LNCAP (cell line): ENCODE results near the gene ASPA.

ENCODE experiments used
- TF ChIP-seq, protein P1 (sequence below): fragments of 450-650 bp; IDR thresholded peaks from 2 replicates; pipeline ENCODE4 v1.5.1; 2017; ENCODE audit warnings: mild to moderate bottlenecking

ASPA gene

DNA sequence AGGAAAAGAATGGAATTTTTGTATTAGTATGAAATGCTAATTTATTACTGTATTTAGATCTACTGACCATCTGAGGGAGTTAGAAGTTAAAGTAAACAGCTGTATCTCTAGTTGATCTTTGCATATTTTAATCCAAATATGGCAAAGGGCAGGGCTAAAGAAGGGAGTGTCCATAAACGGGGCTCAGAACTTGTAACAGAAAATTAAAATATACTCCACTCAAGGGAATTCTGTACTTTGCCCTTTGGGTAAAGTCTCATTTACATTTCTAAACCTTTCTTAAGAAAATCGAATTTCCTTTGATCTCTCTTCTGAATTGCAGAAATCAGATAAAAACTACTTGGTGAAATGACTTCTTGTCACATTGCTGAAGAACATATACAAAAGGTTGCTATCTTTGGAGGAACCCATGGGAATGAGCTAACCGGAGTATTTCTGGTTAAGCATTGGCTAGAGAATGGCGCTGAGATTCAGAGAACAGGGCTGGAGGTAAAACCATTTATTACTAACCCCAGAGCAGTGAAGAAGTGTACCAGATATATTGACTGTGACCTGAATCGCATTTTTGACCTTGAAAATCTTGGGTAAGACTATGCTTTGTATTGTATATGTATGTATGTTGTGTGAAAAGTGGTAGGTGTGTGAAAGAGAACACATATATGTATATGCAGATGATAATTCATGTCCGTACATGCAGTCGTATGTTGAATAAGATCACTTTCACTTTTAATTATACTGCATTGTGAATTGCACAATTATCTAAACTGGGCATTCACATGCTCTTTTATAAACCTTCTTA lies at the start of gene ASPA:
Gene ASPA (plus strand): TSS at position 186 of the 799 bp plus-strand sequence. CDS start 163 bp downstream, at position 349.
- TF ChIP-seq, protein P1, sequence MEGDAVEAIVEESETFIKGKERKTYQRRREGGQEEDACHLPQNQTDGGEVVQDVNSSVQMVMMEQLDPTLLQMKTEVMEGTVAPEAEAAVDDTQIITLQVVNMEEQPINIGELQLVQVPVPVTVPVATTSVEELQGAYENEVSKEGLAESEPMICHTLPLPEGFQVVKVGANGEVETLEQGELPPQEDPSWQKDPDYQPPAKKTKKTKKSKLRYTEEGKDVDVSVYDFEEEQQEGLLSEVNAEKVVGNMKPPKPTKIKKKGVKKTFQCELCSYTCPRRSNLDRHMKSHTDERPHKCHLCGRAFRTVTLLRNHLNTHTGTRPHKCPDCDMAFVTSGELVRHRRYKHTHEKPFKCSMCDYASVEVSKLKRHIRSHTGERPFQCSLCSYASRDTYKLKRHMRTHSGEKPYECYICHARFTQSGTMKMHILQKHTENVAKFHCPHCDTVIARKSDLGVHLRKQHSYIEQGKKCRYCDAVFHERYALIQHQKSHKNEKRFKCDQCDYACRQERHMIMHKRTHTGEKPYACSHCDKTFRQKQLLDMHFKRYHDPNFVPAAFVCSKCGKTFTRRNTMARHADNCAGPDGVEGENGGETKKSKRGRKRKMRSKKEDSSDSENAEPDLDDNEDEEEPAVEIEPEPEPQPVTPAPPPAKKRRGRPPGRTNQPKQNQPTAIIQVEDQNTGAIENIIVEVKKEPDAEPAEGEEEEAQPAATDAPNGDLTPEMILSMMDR = peak; percentile 25; the same call in 1 of the 2 replicates

DNA sequence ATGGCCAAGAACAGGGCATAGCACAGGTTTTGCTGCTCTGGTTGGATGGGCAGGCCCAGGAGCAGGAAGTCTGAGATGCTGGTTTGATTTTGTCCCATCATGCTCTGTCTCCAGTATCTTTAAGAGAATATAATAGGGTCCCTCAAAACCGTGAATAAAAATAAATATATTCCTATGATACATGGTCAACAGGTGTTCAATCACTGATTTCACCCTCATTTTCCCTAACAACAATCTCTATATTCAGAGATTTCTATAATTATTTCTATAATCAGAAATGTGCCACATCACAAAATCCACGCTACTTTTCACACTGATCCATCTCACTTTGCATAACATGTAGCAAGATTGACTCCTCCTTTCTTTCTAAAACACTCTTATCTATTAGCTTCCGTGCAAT lies 42.1 kb upstream of the ASPA start, which contains the start of gene OR1E2:
Gene OR1E2 (minus strand): TSS at position 101 of the 400 bp plus-strand sequence. CDS start 0 bp downstream, at position 101.
- TF ChIP-seq, protein P1 = no peak

DNA sequence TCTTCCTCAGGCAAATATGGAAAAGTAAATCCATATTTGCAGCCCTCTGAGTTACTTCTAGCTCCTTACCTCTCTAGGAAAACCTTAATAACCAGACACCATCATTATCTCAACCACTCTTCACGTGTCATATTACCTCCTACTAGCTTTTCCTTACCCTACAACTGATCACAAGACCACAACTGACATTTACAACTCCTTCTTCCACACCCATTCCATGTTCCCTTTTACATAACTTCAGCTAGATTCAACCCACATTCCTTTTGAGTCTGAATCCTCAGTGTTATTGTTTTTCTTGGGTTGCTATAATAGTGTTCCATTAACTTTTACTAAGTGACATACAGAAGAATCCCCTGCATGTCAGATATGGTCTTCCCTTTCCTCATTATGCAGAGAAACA lies 37.4 kb upstream of the ASPA start:
- TF ChIP-seq, protein P1 = no peak

DNA sequence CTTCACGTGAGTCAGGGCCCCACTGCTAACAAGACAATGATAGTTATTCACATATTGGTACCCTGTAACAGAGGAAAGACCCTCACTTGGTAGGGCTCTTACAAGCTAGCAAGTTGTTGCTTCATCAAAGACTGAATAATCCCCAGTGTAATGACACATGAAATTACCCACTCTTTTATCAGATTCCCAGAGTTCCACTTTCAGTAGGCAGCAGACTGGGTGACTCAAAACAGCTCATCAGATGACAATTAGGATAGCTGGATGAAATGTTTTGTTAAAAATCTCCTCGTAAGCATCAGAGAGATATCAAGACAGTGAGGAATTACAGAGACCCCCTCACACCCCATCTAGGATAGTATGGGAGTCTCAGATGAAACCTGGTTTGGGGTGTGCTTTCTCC lies 35.3 kb upstream of the ASPA start:
- TF ChIP-seq, protein P1 = no peak

DNA sequence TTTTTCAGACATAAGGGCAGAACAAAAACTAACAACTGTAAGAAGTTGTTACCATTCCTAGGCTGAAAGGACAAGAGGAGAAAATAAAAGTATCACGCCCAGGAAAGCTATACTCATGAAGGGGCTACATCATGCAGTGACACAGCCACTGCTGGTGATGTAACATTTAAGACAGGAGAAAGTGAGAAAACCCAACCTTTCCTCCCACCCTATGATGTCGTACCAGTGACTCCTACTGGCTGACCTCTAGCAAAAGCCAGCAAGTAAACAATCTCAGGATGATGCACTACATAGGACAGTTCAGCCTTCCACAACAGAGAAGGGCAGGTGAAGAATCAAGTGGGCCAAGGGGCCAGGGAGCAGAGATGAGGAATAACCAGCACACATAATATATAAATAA lies 28.2 kb upstream of the ASPA start:
- TF ChIP-seq, protein P1 = peak; percentile 43; the same call in 1 of the 2 replicates

DNA sequence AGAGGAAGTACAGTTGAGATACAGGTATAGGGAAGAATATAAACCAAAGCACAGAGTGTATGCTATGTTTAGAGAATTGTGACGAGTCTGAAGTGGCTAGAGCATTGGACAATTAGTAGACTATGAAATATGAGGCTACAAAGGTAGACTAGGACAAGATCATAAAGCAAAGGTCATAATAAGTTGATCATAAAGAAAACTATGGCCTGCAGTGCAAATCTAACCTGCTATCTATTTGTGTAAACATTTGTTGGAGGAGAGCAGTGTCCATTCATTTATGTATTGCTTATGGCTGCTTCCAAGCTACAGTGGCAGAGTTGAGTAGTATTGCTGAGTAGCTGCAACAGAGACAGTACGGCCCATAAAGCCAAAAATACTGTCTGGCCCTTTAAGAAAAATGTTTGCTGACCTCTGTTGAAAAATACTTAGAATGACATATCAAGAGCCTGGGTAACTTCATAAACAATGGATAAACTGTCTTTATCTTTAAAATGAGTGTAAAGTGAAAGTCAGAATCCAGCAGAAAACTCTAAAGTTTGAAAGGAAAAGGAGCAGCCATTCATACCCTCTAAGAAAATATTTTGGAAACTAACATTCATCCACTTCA lies 27.6 kb upstream of the ASPA start:
- TF ChIP-seq, protein P1 = no peak

DNA sequence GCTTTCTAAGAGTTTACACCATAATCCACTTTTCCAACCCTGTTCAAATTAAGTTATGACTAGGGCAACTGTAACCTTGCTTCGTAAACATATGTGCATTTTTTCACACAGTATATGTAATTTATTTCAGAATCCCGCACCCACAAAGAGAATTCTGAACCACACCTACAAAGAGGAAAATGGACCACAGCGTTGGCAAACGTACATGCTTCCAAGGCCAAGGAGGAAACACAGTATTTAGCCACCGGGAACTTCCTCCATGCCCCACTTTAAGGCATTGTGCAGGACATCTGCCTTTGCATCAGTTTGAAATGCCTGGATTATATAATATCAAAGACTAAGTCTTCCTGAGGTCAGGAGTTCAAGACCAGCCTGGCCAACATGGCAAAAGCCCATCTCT lies 6.3 kb upstream of the ASPA start:
- TF ChIP-seq, protein P1 = no peak
